Measurements from ENCODE around the gene HHAT.

Gene HHAT

GRCh38 chr1:210500831-210501230, 172.1 kb downstream of the HHAT start:
- Histone ChIP-seq H3K36me3 (ENCODE audit: control insufficient read depth, insufficient read depth, low read length) (no peaks in the 10 kb centered on the region), H3K4me2 (ENCODE audit: low read length) (no peak overlapping the region), H3K27me3 (ENCODE audit: insufficient read depth, low read length, poor library complexity) (no peaks in the 10 kb centered on the region), H2AK5ac (ENCODE audit: low read length) (no peak overlapping the region), H4K5ac (ENCODE audit: low read length) (no peak overlapping the region), H3K79me1 (ENCODE audit: low read length) (no peaks in the 10 kb centered on the region), H3K56ac (ENCODE audit: low read length) (no peak overlapping the region), H3K18ac (ENCODE audit: low read length) (no peak overlapping the region), H3K4me1 (ENCODE audit: control insufficient read depth, low read depth, low read length) (peaks cover 2% of the 10 kb centered on the region), H2BK15ac (replicated peaks; ENCODE audit: low read depth) (no peak overlapping the region), H3K4me3 (ENCODE audit: low read length) (no peak overlapping the region), H3K79me2 (ENCODE audit: control insufficient read depth, insufficient read depth, low read length) (no peaks in the 10 kb centered on the region), H2BK120ac (ENCODE audit: low read depth, low read length) (no peak overlapping the region), H3K23ac (ENCODE audit: low read length) (no peak overlapping the region), H4K8ac (ENCODE audit: low read depth, low read length) (no peak overlapping the region), H2BK5ac (ENCODE audit: low read length) (no peak overlapping the region), H3K9ac (ENCODE audit: low read length) (no peak overlapping the region), H3K27ac (ENCODE audit: low read depth, low read length) (no peak overlapping the region), H3K4ac (ENCODE audit: low read depth, low read length) (no peak overlapping the region)
- WGBS (ENCODE audit: extremely low coverage, insufficient coverage, low lambda C conversion rate) = no CpG with 5 or more reads among the region's 2 CpGs
- DNase-seq = peak; percentile 75

GRCh38 chr1:210504286-210504685, 175.6 kb downstream of the HHAT start:
- Histone ChIP-seq H3K56ac (ENCODE audit: low read length) (no peak overlapping the region), H3K27me3 (ENCODE audit: insufficient read depth, low read length, poor library complexity) (no peaks in the 10 kb centered on the region), H2BK5ac (ENCODE audit: low read length) (no peak overlapping the region), H3K36me3 (ENCODE audit: control insufficient read depth, insufficient read depth, low read length) (no peaks in the 10 kb centered on the region), H2BK15ac (replicated peaks; ENCODE audit: low read depth) (no peak overlapping the region), H2BK120ac (ENCODE audit: low read depth, low read length) (no peak overlapping the region), H3K4me2 (ENCODE audit: low read length) (no peak overlapping the region), H3K4ac (ENCODE audit: low read depth, low read length) (no peak overlapping the region), H3K27ac (ENCODE audit: low read depth, low read length) (no peak overlapping the region), H3K79me1 (ENCODE audit: low read length) (no peaks in the 10 kb centered on the region), H3K4me1 (ENCODE audit: control insufficient read depth, low read depth, low read length) (peaks cover 2% of the 10 kb centered on the region), H3K18ac (ENCODE audit: low read length) (no peak overlapping the region), H3K79me2 (ENCODE audit: control insufficient read depth, insufficient read depth, low read length) (no peaks in the 10 kb centered on the region), H2AK5ac (ENCODE audit: low read length) (no peak overlapping the region), H3K23ac (ENCODE audit: low read length) (no peak overlapping the region), H4K5ac (ENCODE audit: low read length) (no peak overlapping the region), H4K8ac (ENCODE audit: low read depth, low read length) (no peak overlapping the region), H3K4me3 (ENCODE audit: low read length) (no peak overlapping the region), H3K9ac (ENCODE audit: low read length) (no peak overlapping the region)
- WGBS (ENCODE audit: extremely low coverage, insufficient coverage, low lambda C conversion rate) = no CpG with 5 or more reads among the region's 3 CpGs
- DNase-seq = no peak

GRCh38 chr1:210505601-210506496, 177.1 kb downstream of the HHAT start:
- WGBS (ENCODE audit: extremely low coverage, insufficient coverage, low lambda C conversion rate) = no CpG with 5 or more reads among the region's 7 CpGs
- H2BK5ac ChIP-seq (ENCODE audit: low read length) = no peak overlapping the region
- no peak overlapping the region for H2BK15ac ChIP-seq (replicated peaks; ENCODE audit: low read depth)
- no peak overlapping the region for H3K23ac ChIP-seq (ENCODE audit: low read length)
- H3K27me3 ChIP-seq (ENCODE audit: insufficient read depth, low read length, poor library complexity) = no peaks in the 10 kb centered on the region
- no peak overlapping the region for H3K27ac ChIP-seq (ENCODE audit: low read depth, low read length)
- no peak overlapping the region for H2BK120ac ChIP-seq (ENCODE audit: low read depth, low read length)
- H3K18ac ChIP-seq (ENCODE audit: low read length) = no peak overlapping the region
- no peak overlapping the region for H3K56ac ChIP-seq (ENCODE audit: low read length)
- H3K79me2 ChIP-seq (ENCODE audit: control insufficient read depth, insufficient read depth, low read length) = no peaks in the 10 kb centered on the region
- no peaks in the 10 kb centered on the region for H3K4me1 ChIP-seq (ENCODE audit: control insufficient read depth, low read depth, low read length)
- H4K5ac ChIP-seq (ENCODE audit: low read length) = no peak overlapping the region
- no peak overlapping the region for H3K4me3 ChIP-seq (ENCODE audit: low read length)
- no peak overlapping the region for H4K8ac ChIP-seq (ENCODE audit: low read depth, low read length)
- peak; percentile 53 for DNase-seq
- no peak overlapping the region for H3K9ac ChIP-seq (ENCODE audit: low read length)
- no peaks in the 10 kb centered on the region for H3K36me3 ChIP-seq (ENCODE audit: control insufficient read depth, insufficient read depth, low read length)
- no peak overlapping the region for H3K4ac ChIP-seq (ENCODE audit: low read depth, low read length)
- H2AK5ac ChIP-seq (ENCODE audit: low read length) = no peak overlapping the region
- H3K4me2 ChIP-seq (ENCODE audit: low read length) = no peak overlapping the region
- no peaks in the 10 kb centered on the region for H3K79me1 ChIP-seq (ENCODE audit: low read length)

- Histone ChIP-seq H3K9ac (ENCODE audit: low read length) (no peak overlapping the region), H3K18ac (ENCODE audit: low read length) (no peak overlapping the region), H4K5ac (ENCODE audit: low read length) (no peak overlapping the region), H3K36me3 (ENCODE audit: control insufficient read depth, insufficient read depth, low read length) (no peaks in the 10 kb centered on the region), H3K4me2 (ENCODE audit: low read length) (no peak overlapping the region), H4K8ac (ENCODE audit: low read depth, low read length) (no peak overlapping the region), H3K4me1 (ENCODE audit: control insufficient read depth, low read depth, low read length) (no peaks in the 10 kb centered on the region), H2BK15ac (replicated peaks; ENCODE audit: low read depth) (no peak overlapping the region), H2AK5ac (ENCODE audit: low read length) (no peak overlapping the region), H3K79me1 (ENCODE audit: low read length) (no peaks in the 10 kb centered on the region), H2BK5ac (ENCODE audit: low read length) (no peak overlapping the region), H3K23ac (ENCODE audit: low read length) (no peak overlapping the region), H3K4ac (ENCODE audit: low read depth, low read length) (no peak overlapping the region), H3K4me3 (ENCODE audit: low read length) (no peak overlapping the region), H3K27me3 (ENCODE audit: insufficient read depth, low read length, poor library complexity) (no peaks in the 10 kb centered on the region), H3K27ac (ENCODE audit: low read depth, low read length) (no peak overlapping the region), H3K56ac (ENCODE audit: low read length) (no peak overlapping the region), H3K79me2 (ENCODE audit: control insufficient read depth, insufficient read depth, low read length) (no peaks in the 10 kb centered on the region), H2BK120ac (ENCODE audit: low read depth, low read length) (no peak overlapping the region)
- no peak for DNase-seq
- WGBS (ENCODE audit: extremely low coverage, insufficient coverage, low lambda C conversion rate) = no CpG with 5 or more reads among the region's 2 CpGs
Observed at GRCh38 chr1:210506689-210507088, 178.0 kb downstream of the HHAT start.

- no peaks in the 10 kb centered on the region for H3K36me3 ChIP-seq (ENCODE audit: control insufficient read depth, insufficient read depth, low read length)
- H3K79me1 ChIP-seq (ENCODE audit: low read length) = no peaks in the 10 kb centered on the region
- H2AK5ac ChIP-seq (ENCODE audit: low read length) = no peak overlapping the region
- H3K18ac ChIP-seq (ENCODE audit: low read length) = no peak overlapping the region
- no peak overlapping the region for H4K8ac ChIP-seq (ENCODE audit: low read depth, low read length)
- no peak overlapping the region for H3K27ac ChIP-seq (ENCODE audit: low read depth, low read length)
- no peak overlapping the region for H2BK15ac ChIP-seq (replicated peaks; ENCODE audit: low read depth)
- no peak for DNase-seq
- H3K4me3 ChIP-seq (ENCODE audit: low read length) = no peak overlapping the region
- no peak overlapping the region for H3K4me2 ChIP-seq (ENCODE audit: low read length)
- H3K79me2 ChIP-seq (ENCODE audit: control insufficient read depth, insufficient read depth, low read length) = no peaks in the 10 kb centered on the region
- H4K5ac ChIP-seq (ENCODE audit: low read length) = no peak overlapping the region
- no peak overlapping the region for H3K23ac ChIP-seq (ENCODE audit: low read length)
- H3K4me1 ChIP-seq (ENCODE audit: control insufficient read depth, low read depth, low read length) = no peaks in the 10 kb centered on the region
- no peak overlapping the region for H3K9ac ChIP-seq (ENCODE audit: low read length)
- no peak overlapping the region for H2BK120ac ChIP-seq (ENCODE audit: low read depth, low read length)
- H3K27me3 ChIP-seq (ENCODE audit: insufficient read depth, low read length, poor library complexity) = no peaks in the 10 kb centered on the region
- no CpG with 5 or more reads among the region's 3 CpGs for WGBS (ENCODE audit: extremely low coverage, insufficient coverage, low lambda C conversion rate)
- no peak overlapping the region for H2BK5ac ChIP-seq (ENCODE audit: low read length)
- H3K56ac ChIP-seq (ENCODE audit: low read length) = no peak overlapping the region
- no peak overlapping the region for H3K4ac ChIP-seq (ENCODE audit: low read depth, low read length)
Observed at GRCh38 chr1:210516092-210516656, 187.5 kb downstream of the HHAT start.

All from mesendoderm (in vitro differentiated cells).